ENCODE measurements around the gene TTC16.

DNA sequence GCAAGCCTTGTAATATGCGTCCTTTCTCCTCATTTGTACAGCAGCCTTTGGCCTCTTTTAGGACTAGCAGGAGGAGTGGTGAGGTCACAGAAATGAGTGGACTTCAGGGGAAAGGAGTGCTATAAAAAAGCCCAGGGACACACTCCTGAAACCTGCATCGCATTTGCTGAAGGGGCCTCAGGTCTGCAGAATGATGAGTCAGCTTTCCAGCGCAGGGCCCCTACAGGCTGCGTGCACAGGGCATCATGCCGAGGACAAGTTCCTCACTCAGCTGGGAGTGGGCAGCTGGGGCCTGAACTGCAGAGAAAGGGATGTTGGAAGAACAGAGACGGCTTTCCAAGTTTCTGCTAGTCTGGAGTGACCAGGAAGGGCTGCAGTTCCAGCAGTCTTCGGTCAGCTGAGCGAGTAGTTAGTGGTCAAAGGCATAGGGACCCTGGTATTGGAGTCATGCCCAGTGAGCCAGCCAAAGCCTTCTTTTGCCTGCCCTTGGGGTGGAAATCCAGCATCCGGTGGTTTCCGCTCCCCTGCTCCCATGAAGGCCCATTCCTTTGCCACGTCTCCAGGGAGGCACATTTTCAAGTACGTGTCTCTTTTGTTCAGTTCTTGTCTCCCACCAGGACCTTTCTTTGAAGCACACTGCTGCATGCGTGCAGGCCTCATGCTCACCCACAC is 26.4 kb upstream of the TTC16 start:
- TF ChIP-seq POLR2A (IDR thresholded peaks at IDR 0.05) = no peak
- TF ChIP-seq, protein P1, sequence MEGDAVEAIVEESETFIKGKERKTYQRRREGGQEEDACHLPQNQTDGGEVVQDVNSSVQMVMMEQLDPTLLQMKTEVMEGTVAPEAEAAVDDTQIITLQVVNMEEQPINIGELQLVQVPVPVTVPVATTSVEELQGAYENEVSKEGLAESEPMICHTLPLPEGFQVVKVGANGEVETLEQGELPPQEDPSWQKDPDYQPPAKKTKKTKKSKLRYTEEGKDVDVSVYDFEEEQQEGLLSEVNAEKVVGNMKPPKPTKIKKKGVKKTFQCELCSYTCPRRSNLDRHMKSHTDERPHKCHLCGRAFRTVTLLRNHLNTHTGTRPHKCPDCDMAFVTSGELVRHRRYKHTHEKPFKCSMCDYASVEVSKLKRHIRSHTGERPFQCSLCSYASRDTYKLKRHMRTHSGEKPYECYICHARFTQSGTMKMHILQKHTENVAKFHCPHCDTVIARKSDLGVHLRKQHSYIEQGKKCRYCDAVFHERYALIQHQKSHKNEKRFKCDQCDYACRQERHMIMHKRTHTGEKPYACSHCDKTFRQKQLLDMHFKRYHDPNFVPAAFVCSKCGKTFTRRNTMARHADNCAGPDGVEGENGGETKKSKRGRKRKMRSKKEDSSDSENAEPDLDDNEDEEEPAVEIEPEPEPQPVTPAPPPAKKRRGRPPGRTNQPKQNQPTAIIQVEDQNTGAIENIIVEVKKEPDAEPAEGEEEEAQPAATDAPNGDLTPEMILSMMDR (IDR thresholded peaks at IDR 0.05) = no peak
- TF ChIP-seq EP300 (IDR thresholded peaks at IDR 0.05) = no peak
- TF ChIP-seq POLR2AphosphoS5 (IDR thresholded peaks at IDR 0.05) = no peak

Data from suprapubic skin (tissue), 4 donors.